ENCODE data around the gene MLH1.

Gene MLH1

GRCh38 chr3:36981006-36981405 lies 12.3 kb upstream of the MLH1 start:
- no peak for DNase-seq (ENCODE audit: low spot score)

GRCh38 chr3:36988356-36988755 lies 5.0 kb upstream of the MLH1 start:
- no peak for DNase-seq (ENCODE audit: low spot score)

- DNase-seq (ENCODE audit: low spot score), result no peak
Measured at GRCh38 chr3:36989005-36989404, 4.3 kb upstream of the MLH1 start.

GRCh38 chr3:36989568-36989967 lies 3.8 kb upstream of the MLH1 start:
- no peak for DNase-seq (ENCODE audit: low spot score)

- no peak for DNase-seq (ENCODE audit: low spot score)
Measured at GRCh38 chr3:36991147-36991546, 2.2 kb upstream of the MLH1 start.

GRCh38 chr3:36991923-36992805 lies 1.2 kb upstream of the MLH1 start:
- peak; percentile 56 for DNase-seq (ENCODE audit: low spot score)

- DNase-seq (ENCODE audit: low spot score), result no peak
Measured at GRCh38 chr3:36992806-36993325, 452 bp upstream of the MLH1 start, which contains the start of gene EPM2AIP1. EPM2AIP1 (minus strand) TSS chr3:36993131; CDS start chr3:36993077, 54 bp downstream.

GRCh38 chr3:37014620-37015019 lies 21.3 kb downstream of the MLH1 start:
- no peak for DNase-seq (ENCODE audit: low spot score)

- no peak for DNase-seq (ENCODE audit: low spot score)
Measured at GRCh38 chr3:37015642-37016041, 22.3 kb downstream of the MLH1 start.

GRCh38 chr3:37016903-37017302 lies 23.6 kb downstream of the MLH1 start:
- DNase-seq (ENCODE audit: low spot score), result no peak

- no peak for DNase-seq (ENCODE audit: low spot score)
Measured at GRCh38 chr3:37017683-37018082, 24.4 kb downstream of the MLH1 start.

- DNase-seq (ENCODE audit: low spot score), result no peak
Measured at GRCh38 chr3:37024092-37024491, 30.8 kb downstream of the MLH1 start.

- no peak for DNase-seq (ENCODE audit: low spot score)
Measured at GRCh38 chr3:37024820-37025405, 31.6 kb downstream of the MLH1 start.

- DNase-seq (ENCODE audit: low spot score), result peak; percentile 17
Measured at GRCh38 chr3:37025561-37026335, 32.4 kb downstream of the MLH1 start.

GRCh38 chr3:37026851-37027250 lies 33.5 kb downstream of the MLH1 start:
- DNase-seq (ENCODE audit: low spot score), result peak; percentile 28

GRCh38 chr3:37028329-37028728 lies 35.0 kb downstream of the MLH1 start:
- DNase-seq (ENCODE audit: low spot score), result no peak

- DNase-seq (ENCODE audit: low spot score), result no peak
Measured at GRCh38 chr3:37029111-37029510, 35.8 kb downstream of the MLH1 start.

GRCh38 chr3:37029516-37030163 lies 36.3 kb downstream of the MLH1 start:
- DNase-seq (ENCODE audit: low spot score), result peak; percentile 46

- DNase-seq (ENCODE audit: low spot score), result peak; percentile 33
Measured at GRCh38 chr3:37030588-37030987, 37.3 kb downstream of the MLH1 start.

- DNase-seq (ENCODE audit: low spot score), result no peak
Measured at GRCh38 chr3:37031096-37031682, 37.9 kb downstream of the MLH1 start.

GRCh38 chr3:37032961-37033360 lies 39.6 kb downstream of the MLH1 start:
- DNase-seq (ENCODE audit: low spot score), result no peak

GRCh38 chr3:37037352-37037751 lies 44.0 kb downstream of the MLH1 start:
- no peak for DNase-seq (ENCODE audit: low spot score)

All from kidney tubule cell (primary cell).